HUES64 (cell line): Measurements from ENCODE around the gene MAS1.

Experiments
- H3K27ac ChIP-seq: 2 replicates; pipeline ENCODE4 v1.7.0; 2013; ENCODE audit warnings: low read depth, low read length, inconsistent platforms
- H3K27me3 ChIP-seq: 2 replicates; pipeline ENCODE4 v1.6.1; 2013; ENCODE audit warnings: mild to moderate bottlenecking, low read length; ENCODE audit not compliant: insufficient read depth
- H3K36me3 ChIP-seq: 2 replicates; pipeline ENCODE4 v1.6.1; 2013; ENCODE audit warnings: mild to moderate bottlenecking, low read length; ENCODE audit not compliant: insufficient read depth
- H3K4me1 ChIP-seq: 2 replicates; pipeline ENCODE4 v1.6.1; 2013; ENCODE audit warnings: mild to moderate bottlenecking, low read length, moderate library complexity; ENCODE audit not compliant: insufficient read depth
- H3K4me3 ChIP-seq: 2 replicates; pipeline ENCODE4 v1.5.1; 2013; ENCODE audit warnings: mild to moderate bottlenecking, low read length, moderate library complexity
- H3K9ac ChIP-seq: 2 replicates; pipeline ENCODE4 v1.6.1; 2013; ENCODE audit warnings: mild to moderate bottlenecking, low read depth, low read length
- H3K9me3 ChIP-seq: 2 replicates; pipeline ENCODE4 v1.6.1; 2013; ENCODE audit warnings: low read depth, low read length; ENCODE audit not compliant: insufficient read depth
- WGBS: fragments of 150-250, 120-280 bp; methylation state at CpG from one replicate; pipeline ENCODE4 v1.1.7; 2013; ENCODE audit warnings: missing lambda C conversion rate; 5-methylcytosine and 5-hydroxymethylcytosine counted together

MAS1 gene

DNA sequence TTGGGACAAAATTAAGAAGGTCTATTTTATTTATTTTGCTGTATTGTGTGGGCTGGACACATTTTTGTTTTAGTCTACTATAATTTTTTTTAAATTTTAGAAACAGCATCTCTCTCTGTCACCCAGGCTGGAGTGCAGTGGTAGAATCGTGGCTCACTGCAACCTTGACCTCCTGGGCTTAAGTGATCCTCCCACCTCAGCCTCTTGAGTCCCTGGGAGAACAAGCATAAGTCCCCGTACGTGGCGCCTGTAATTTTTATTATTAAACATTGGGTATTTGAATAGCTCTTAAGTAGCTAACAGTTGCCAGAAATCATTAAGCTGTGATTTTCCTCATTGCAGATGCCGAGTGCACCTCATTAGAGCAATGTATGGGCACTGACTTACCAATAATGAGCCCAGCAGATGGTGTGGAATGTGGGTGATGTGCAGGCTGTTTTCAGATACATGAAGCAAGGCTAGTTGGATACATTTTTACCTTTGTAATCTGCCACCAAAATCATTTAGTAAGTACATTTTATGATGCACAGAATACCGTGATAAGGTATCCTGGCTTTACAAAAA lies 10.3 kb upstream of the MAS1 start:
- H3K9ac ChIP-seq: no peak overlapping the region
- 91% methylated on average over 6 of the region's 6 CpGs for WGBS
- no peaks in the 10 kb centered on the region for H3K36me3 ChIP-seq
- no peaks in the 10 kb centered on the region for H3K27me3 ChIP-seq
- H3K4me3 ChIP-seq: no peak overlapping the region
- no peak overlapping the region for H3K27ac ChIP-seq
- peaks cover 4% of the 10 kb centered on the region; the same call in 1 of the 2 replicates for H3K4me1 ChIP-seq
- no peaks in the 10 kb centered on the region for H3K9me3 ChIP-seq

- Histone ChIP-seq H3K27me3 (no peaks in the 10 kb centered on the region), H3K27ac (no peak overlapping the region), H3K9me3 (no peaks in the 10 kb centered on the region), H3K9ac (no peak overlapping the region), H3K4me3 (no peak overlapping the region), H3K36me3 (no peaks in the 10 kb centered on the region), H3K4me1 (no peaks in the 10 kb centered on the region)
- WGBS: 96% methylated on average over 4 of the region's 4 CpGs
Measured at GRCh38 chr6:159884720-159885119, 6.1 kb upstream of the MAS1 start.

DNA sequence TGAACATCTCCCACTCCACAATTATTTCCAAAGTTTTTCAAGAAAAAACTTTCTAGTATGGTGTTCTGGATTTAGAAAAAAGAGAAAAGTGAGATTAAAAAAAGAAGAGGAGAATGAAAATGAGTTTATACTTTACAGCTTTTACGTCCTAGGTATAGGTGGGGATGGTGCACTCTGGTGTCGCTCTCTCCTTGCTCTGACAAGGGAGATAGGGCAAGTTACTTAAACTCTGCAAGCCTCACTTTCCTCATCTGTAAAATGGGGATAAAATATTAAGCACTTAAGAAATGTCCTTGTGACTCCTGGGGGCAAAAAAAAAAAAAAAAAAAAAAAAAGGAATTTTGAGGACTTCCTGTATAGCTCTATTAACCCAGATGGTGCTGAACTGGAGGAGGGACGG lies 4.5 kb upstream of the MAS1 start:
- 89% methylated on average over 3 of the region's 3 CpGs for WGBS
- H3K27ac ChIP-seq: no peak overlapping the region
- H3K9ac ChIP-seq: no peak overlapping the region
- no peaks in the 10 kb centered on the region for H3K9me3 ChIP-seq
- H3K4me1 ChIP-seq: no peaks in the 10 kb centered on the region
- H3K27me3 ChIP-seq: no peaks in the 10 kb centered on the region
- H3K4me3 ChIP-seq: no peak overlapping the region
- no peaks in the 10 kb centered on the region for H3K36me3 ChIP-seq

DNA sequence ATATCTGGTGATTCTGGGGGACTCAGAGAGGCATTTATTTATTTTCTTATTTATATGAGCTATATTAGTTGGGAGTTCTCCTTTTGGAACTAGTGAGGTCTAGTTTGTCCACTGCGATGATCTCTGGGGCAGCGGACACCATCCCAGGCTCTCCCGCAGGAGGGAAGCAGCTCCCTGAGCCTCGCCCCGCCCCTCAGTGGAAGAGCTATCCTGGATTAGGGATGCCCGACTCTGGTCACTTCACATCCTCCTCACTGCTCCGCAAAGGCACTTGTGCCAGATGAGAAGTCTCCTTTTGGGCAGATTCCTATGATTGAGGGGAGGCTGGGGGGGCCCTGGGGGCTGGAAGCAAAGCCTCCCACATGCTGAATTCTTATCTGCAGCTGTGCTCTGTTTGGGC lies 3.6 kb upstream of the MAS1 start:
- H3K27ac ChIP-seq: no peak overlapping the region
- WGBS: 89% methylated on average over 7 of the region's 7 CpGs
- no peaks in the 10 kb centered on the region for H3K4me1 ChIP-seq
- H3K9ac ChIP-seq: no peak overlapping the region
- H3K36me3 ChIP-seq: no peaks in the 10 kb centered on the region
- H3K27me3 ChIP-seq: no peaks in the 10 kb centered on the region
- no peaks in the 10 kb centered on the region for H3K9me3 ChIP-seq
- H3K4me3 ChIP-seq: no peak overlapping the region

DNA sequence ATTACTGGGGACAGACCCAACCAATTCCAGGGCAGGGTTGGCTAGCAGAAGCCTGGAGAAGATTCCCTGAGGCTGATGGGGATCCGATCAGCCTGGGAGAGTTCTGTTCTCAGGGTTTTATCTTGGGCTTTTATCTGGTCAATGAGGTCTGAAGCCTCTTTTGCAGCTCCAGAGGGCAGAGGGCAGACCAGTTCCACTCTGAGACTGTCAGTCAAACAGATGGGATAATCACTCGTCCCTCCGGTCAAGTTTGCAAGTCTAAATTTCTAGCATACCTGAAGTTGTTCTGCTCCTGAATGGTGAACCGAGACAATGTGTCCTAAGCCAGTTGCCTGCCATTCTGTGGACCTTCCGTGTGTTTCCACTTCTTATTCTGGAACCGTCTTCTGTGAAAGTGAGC lies 3.0 kb upstream of the MAS1 start:
- Histone ChIP-seq H3K36me3 (no peaks in the 10 kb centered on the region), H3K27ac (no peak overlapping the region), H3K4me3 (no peak overlapping the region), H3K9ac (no peak overlapping the region), H3K9me3 (no peaks in the 10 kb centered on the region), H3K4me1 (no peaks in the 10 kb centered on the region), H3K27me3 (no peaks in the 10 kb centered on the region)
- WGBS: 89% methylated on average over 6 of the region's 6 CpGs

GRCh38 chr6:159890201-159890600 lies 587 bp upstream of the MAS1 start:
- Histone ChIP-seq H3K27me3 (no peaks in the 10 kb centered on the region), H3K4me1 (no peaks in the 10 kb centered on the region), H3K9me3 (no peaks in the 10 kb centered on the region), H3K36me3 (no peaks in the 10 kb centered on the region), H3K4me3 (no peak overlapping the region), H3K27ac (no peak overlapping the region), H3K9ac (no peak overlapping the region)
- WGBS: 95% methylated on average over 6 of the region's 7 CpGs

- Histone ChIP-seq H3K9ac (no peak overlapping the region), H3K4me3 (no peak overlapping the region), H3K36me3 (no peaks in the 10 kb centered on the region), H3K4me1 (no peaks in the 10 kb centered on the region), H3K9me3 (no peaks in the 10 kb centered on the region), H3K27ac (no peak overlapping the region), H3K27me3 (no peaks in the 10 kb centered on the region)
- WGBS: 95% methylated on average over 4 of the region's 4 CpGs
Measured at GRCh38 chr6:159892053-159892452, 1.3 kb downstream of the MAS1 start.

GRCh38 chr6:159893064-159893463 lies 2.3 kb downstream of the MAS1 start:
- 92% methylated on average over 3 of the region's 3 CpGs for WGBS

DNA sequence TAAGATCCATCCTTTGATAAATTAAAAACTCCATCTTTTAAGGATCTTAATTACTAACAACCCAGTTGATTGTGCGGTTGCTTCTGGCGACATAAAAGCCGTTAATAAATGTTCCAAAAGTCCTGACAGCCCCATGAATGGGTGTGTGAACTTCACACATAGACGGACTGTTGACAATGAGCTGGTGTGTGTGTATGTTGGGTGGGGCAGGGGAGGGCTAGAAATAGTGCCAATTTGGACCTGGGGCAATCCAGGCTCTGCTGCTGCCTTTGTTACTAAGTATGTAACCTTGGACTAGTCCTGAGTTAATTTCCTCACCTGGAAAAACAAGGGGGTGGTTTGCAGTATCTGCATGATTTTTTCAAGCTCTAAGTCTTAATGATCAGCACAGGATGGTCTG lies 4.2 kb downstream of the MAS1 start:
- H3K27ac ChIP-seq: no peak overlapping the region
- no peak overlapping the region for H3K9ac ChIP-seq
- no peak overlapping the region for H3K4me3 ChIP-seq
- 92% methylated on average over 4 of the region's 4 CpGs for WGBS
- H3K9me3 ChIP-seq: no peaks in the 10 kb centered on the region
- H3K36me3 ChIP-seq: no peaks in the 10 kb centered on the region
- no peaks in the 10 kb centered on the region for H3K4me1 ChIP-seq
- H3K27me3 ChIP-seq: no peaks in the 10 kb centered on the region

More at GRCh38 chr6:159893064-159893463, 2.3 kb downstream of the MAS1 start:
- Histone ChIP-seq H3K4me3 (no peak overlapping the region), H3K9me3 (no peaks in the 10 kb centered on the region), H3K36me3 (no peaks in the 10 kb centered on the region), H3K9ac (no peak overlapping the region), H3K27ac (no peak overlapping the region), H3K4me1 (no peaks in the 10 kb centered on the region), H3K27me3 (no peaks in the 10 kb centered on the region)

DNA sequence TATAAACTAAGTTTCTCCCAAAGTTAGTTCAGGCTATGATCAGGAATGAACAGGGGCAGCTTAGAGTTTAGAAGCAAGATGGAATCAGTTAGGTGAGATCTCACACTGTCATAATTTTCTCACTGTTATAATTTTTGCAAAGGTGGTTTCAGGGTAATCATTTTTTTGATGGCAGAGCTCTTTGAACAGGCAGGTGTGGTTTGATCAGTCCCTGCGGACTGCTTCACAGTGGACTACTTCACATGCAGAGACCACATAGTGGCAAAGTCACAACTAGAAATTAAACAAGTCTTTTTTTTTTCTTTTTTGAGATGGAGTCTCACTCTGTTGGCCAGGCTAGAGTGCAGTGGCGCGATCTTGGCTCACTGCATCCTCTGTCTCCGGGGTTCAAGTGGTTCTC lies 6.8 kb downstream of the MAS1 start:
- no peaks in the 10 kb centered on the region for H3K36me3 ChIP-seq
- no peak overlapping the region for H3K4me3 ChIP-seq
- no peak overlapping the region for H3K9ac ChIP-seq
- no peak overlapping the region for H3K27ac ChIP-seq
- H3K27me3 ChIP-seq: no peaks in the 10 kb centered on the region
- 97% methylated on average over 4 of the region's 4 CpGs for WGBS
- H3K9me3 ChIP-seq: no peaks in the 10 kb centered on the region
- H3K4me1 ChIP-seq: no peaks in the 10 kb centered on the region

- WGBS: 91% methylated on average over 1 of the region's 1 CpG
- Histone ChIP-seq H3K9ac (no peak overlapping the region), H3K4me1 (no peaks in the 10 kb centered on the region), H3K27me3 (no peaks in the 10 kb centered on the region), H3K36me3 (no peaks in the 10 kb centered on the region), H3K27ac (no peak overlapping the region), H3K9me3 (no peaks in the 10 kb centered on the region), H3K4me3 (no peak overlapping the region)
Measured at GRCh38 chr6:159898519-159898918, 7.7 kb downstream of the MAS1 start.
